Erythroblast (primary cell): Measurements from ENCODE around the gene TNFSF15.

Experiments used
- GATA1 ChIP-seq: IDR thresholded peaks from 2 replicates; pipeline ENCODE4 v1.6.1; 2011; ENCODE audit warnings: low read depth, mild to moderate bottlenecking, control low read depth, low read length, moderate library complexity
- POLR2A ChIP-seq: IDR thresholded peaks from 2 replicates; pipeline ENCODE4 v1.6.1; 2011; ENCODE audit warnings: mild to moderate bottlenecking, low read length

DNA sequence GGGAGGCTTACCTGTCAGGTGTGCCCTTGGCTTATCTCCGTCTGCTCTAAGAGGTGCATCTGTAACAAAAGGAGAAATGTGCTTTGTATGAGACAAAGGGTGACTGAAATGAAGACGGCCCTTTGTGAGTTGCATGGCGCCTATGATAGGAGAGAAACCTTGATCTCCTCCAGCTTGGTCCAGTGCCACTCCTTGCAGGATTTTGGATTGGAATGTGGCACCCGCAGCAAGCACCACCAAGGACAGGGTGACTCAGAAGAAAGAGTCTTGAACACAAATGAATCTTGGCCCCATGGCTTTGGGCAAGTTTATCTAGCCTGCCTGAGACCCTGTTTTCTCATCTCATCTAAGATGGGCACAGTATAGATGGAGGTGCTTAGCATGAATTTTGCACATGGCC lies 13.4 kb downstream of the TNFSF15 start:
- TF ChIP-seq POLR2A (no peak), GATA1 (no peak)
